Right ventricle myocardium inferior (tissue), 1 donor: ENCODE results near the gene RTN1. TPM values are rescaled to one million over a fixed set of nuclear protein-coding genes. Genes with fewer than 3 reads are reported as not detected.

Experiments used
- ATAC-seq: fragments of 200-7000 bp; cut with Tn5 transposase; one replicate; pipeline ENCODE4 v1.9.1; 2020; ENCODE audit warnings: mild to moderate bottlenecking, moderate library complexity
- DNase-seq: peaks from one replicate; pipeline ENCODE4 v3.0.0; 2021; ENCODE audit errors: missing footprints
- intact Hi-C: fragments of 100-400 bp; cut with DNase I; formaldehyde crosslinking; loops from one replicate; pipeline ENCODE4 v1.11.0; 2022
- total RNA-seq: library from RNA; stranded (reverse); fragmentation: NEBNext Ultra II Directional; extraction: Animal tissue kit (Norgen Biotek cat#: 25700); gene quantifications from one replicate; pipeline ENCODE4 v1.2.1, GENCODE V29; 2021
- donor health status: DM: no; HTN: yes; CAD: no; lungs with severe emphysema.

The RTN1 gene
- total RNA-seq, 1 donor from 2014 or later: 1.6 TPM

- no peak for DNase-seq
- no peak for ATAC-seq
- intact Hi-C loops: no loop called here
These were observed 13.2 kb downstream of the RTN1 start for GRCh38 chr14:59857328-59857727.

DNA sequence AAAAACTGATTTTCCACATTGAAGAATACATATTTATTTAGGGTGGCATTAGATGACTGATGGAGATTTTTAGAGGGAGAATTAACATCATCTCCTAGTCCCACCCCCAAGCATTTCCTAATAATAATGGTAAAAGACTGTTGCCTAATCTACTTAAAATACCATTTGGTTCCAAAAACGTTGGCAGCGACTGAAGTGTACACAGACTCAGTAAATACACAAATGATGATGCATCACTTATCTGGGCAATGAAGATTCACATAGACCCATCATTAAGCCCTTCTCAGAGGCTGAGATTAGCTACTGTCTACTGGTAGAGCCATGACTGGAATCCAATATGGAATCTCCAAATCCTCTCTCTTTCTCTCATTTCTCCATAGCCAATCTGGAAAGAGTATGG is 18.2 kb downstream of the RTN1 start:
- ATAC-seq (no peak), DNase-seq (no peak)
- intact Hi-C loops: no loop called here

DNA sequence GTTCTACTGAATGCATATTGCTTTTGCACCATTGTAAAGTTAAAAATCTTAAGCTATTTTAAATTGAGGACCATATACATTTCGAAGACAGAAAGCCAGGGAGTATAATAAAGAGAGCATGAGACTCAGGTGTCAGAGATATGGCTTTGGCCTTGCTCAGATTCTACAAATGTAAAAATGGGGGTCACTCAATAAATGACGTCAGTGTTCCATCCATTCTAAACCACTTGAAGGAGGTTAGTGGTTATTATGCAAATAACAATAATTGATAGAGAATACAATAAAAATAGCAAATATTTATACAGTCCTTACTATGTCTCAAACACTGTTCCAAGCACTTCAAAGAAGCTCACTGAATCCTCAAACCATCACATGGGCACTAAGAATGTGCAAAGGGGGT is 20.1 kb downstream of the RTN1 start:
- ATAC-seq (no peak), DNase-seq (no peak)
- intact Hi-C loops: no loop called here

DNA sequence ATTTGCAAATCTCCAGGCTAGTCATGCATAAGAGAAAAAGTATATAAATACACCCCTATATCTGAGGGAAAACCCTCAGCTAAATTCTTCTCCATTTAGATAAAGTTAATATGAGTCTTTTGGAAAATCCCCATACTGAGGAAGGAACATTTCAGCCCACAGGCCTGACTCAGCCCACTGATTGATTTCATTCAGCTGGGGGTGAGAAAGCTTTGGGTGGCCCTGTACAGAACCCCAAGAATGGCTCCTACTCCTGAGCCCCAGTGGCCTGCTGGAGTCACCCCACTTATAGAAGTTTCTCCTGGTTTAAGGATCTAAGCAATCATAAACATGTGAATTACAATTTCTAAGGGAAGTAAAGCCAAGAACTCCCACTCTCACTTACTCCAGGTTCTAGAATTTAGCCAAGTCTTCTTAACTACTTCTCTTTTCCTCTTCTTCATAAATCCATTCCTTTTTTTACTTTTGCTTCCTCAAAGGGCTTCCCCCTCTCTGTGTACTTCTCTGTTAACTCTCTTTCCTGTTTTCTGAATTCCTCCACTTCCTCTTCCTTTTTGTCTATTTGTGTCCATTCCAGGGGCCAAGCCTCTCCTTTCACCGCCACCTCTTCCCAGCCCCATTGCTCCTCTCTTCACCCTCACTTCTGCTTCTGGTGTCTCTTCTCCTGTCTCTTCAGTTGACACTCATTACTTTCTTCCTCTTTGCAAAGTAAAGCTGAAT is 21.0 kb downstream of the RTN1 start:
- intact Hi-C loops: no loop called here
- DNase-seq: no peak
- peak; percentile 68 for ATAC-seq

DNA sequence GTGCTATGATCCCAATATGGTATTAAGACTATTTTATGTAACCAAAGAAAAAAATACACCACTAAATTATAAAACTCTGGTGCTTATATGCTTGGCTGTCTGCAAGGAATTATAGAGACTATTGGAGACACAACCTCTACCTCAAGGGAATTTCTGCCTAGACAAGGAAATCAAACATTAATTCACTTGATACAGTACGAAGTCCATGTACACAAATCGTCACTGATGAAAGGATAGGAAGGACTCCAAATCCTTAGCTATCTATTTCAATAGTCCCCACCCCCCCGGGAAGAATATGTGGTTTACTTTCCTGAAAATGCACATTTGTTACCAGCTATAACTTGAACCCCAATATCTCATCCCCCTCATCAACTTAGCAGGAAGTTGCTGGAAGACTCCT is 21.9 kb downstream of the RTN1 start:
- intact Hi-C loops: no loop called here
- ATAC-seq (no peak), DNase-seq (no peak)

GRCh38 chr14:59847711-59848110 is 22.9 kb downstream of the RTN1 start:
- ATAC-seq (no peak), DNase-seq (no peak)
- intact Hi-C loops: no loop called here

- DNase-seq: no peak
- intact Hi-C loops: no loop called here
- ATAC-seq: no peak
These were observed 24.0 kb downstream of the RTN1 start for GRCh38 chr14:59846595-59846994.

GRCh38 chr14:59845245-59845644 is 25.3 kb downstream of the RTN1 start:
- no peak for ATAC-seq
- DNase-seq: no peak
- intact Hi-C loops: no loop called here

DNA sequence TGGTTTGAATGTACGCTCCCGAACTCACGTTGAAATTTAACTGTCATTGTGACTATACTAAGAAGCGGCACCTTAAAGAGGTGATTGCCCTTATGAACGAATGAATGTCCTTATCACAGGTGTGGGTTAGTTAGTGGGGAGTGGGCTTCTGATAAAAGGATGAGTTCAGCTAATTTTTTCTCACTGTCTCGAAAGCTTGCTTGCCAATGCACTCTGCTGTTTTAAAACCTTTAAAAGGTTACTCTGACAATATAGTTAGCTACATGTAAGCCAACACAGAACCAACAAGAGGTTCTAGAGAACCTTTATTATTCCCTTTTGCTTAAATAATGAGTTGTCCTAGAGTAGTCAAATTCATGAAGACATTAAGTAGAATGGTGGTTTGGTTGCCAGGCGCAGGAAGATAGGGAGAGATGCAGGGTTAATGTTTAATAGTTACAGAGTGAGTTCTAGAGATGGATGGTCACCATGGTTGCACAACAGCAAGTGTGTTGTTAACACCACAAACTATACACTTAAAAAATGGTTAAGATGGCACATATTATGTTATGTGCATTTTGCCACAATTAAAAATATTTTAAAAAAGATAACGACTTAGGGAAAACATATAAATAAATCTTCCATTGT is 26.3 kb downstream of the RTN1 start:
- ATAC-seq (no peak), DNase-seq (no peak)
- intact Hi-C loops: no loop called here

GRCh38 chr14:59836116-59836515 is 34.5 kb downstream of the RTN1 start:
- no peak for ATAC-seq
- no peak for DNase-seq
- intact Hi-C loops: no loop called here

DNA sequence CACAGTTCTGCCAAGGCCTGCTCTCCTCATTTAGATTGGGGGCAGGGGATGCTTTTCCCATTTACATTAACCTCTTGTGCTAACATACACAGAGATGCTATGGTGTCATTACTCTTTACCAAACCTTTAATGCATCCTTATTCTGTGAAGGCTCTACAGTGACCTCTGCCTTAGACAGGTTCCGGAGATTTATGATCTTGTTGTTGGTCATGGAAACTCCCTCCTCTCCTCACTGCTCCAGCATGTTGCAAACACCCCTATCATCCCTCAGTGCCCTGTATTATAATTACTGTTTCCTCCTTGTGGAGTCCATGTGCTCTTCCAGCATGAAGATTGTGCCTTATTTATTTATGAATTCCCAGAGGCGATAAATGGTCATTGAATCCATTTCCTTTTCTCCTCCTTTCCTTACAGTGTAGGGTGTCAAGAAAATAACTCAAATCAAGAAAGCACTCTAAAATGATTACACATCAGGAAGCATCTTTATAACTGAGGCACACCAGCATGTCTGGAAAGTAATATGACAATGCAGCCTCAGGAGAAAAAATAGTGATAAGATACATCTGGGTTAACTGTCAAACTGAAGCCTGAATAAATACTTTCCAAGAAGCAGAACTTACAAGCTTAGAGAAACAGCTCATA is 37.8 kb downstream of the RTN1 start:
- ATAC-seq (no peak), DNase-seq (no peak)
- intact Hi-C loops: no loop called here

GRCh38 chr14:59831121-59831730 is 39.4 kb downstream of the RTN1 start:
- ATAC-seq (no peak), DNase-seq (no peak)
- intact Hi-C loops: no loop called here

- intact Hi-C loops: no loop called here
- ATAC-seq: no peak
- DNase-seq: no peak
These were observed 40.2 kb downstream of the RTN1 start for GRCh38 chr14:59830338-59830734.

DNA sequence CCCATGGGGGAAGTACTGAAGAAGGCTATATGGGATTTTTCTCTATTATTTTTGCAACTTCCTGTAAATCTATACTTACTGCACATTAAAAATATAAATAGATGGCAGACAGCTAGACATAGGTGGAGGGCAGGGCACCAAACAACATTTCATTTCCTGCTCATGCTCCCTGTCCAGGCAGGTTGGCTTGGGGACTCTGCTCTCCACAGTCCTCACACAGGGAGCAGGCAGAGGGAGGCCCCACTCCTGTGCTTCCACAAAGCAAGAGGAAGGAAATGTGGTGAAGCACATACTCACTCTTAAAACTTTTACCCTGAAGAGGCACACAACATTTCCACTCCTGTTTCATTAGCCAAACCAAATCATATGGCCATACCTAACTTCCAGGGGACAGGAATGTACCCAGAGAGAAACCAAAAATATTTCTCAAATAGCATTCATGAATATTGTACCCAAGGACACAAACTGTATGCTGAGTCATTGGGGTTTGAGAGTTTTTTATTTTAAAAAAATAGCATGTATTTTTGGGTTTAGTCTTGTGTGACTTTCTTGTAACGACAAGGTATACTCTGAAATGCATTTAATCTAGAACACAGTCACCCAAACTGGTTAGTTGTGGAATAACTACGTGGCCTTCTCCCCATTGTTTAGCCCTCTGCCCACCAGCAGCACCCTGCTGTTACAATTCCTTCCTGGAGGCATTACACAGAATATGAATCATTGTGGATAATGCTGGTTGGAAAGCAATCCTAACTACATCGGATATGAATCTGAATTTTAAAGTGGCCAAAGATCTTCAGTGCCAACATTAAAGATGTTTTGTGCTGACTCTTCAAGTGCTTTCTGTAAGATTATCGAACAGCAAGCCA is 40.9 kb downstream of the RTN1 start:
- DNase-seq (no peak), ATAC-seq (no peak)
- intact Hi-C loops: no loop called here

GRCh38 chr14:59828276-59828675 is 42.3 kb downstream of the RTN1 start:
- ATAC-seq (no peak), DNase-seq (no peak)
- intact Hi-C loops: no loop called here

- DNase-seq (no peak), ATAC-seq (no peak)
- intact Hi-C loops: no loop called here
These were observed 43.2 kb downstream of the RTN1 start for GRCh38 chr14:59827401-59827800.

DNA sequence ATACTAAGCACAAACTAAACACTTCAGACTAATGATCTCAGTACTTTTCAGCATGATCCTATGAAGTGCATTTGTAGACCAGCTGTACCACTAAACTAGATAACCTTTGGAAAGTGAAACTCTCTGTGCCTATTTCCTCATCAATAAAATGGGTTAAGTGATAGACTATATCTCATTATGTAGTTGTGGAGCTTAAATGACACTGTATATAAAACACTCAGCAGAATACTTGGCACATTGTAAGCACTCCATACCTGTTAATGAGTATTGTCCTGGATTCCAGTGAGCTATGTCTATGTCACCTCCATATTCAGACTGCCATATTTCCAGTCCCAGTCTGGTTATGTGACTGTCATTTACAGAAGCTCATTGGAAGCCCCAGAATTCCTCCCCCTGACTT is 44.4 kb downstream of the RTN1 start:
- DNase-seq (no peak), ATAC-seq (no peak)
- intact Hi-C loops: no loop called here

- ATAC-seq (no peak), DNase-seq (no peak)
- intact Hi-C loops: no loop called here
These were observed 47.4 kb downstream of the RTN1 start for GRCh38 chr14:59823179-59823578.

GRCh38 chr14:59819446-59820088 is 51.0 kb downstream of the RTN1 start:
- DNase-seq (peak; percentile 64), ATAC-seq (no peak)
- intact Hi-C loops: no loop called here
